DMS114 treated with DMSO at 0.1 percent for 48 hours (cell line): Measurements from ENCODE around the gene RELCH.

Source experiments
- DNase-seq: peaks from one replicate; lab custom pipeline; 2025; ENCODE audit not compliant: unreplicated experiment; lab: John Stamatoyannopoulos, UW

RELCH gene

GRCh38 chr18:62336618-62337017 lies 149.6 kb downstream of the RELCH start:
- no peak for DNase-seq

- DNase-seq: no peak
These were observed 150.3 kb downstream of the RELCH start for GRCh38 chr18:62337336-62337735.

GRCh38 chr18:62338446-62339105 lies 151.5 kb downstream of the RELCH start:
- no peak for DNase-seq

GRCh38 chr18:62339106-62339988 lies 152.3 kb downstream of the RELCH start:
- no peak for DNase-seq

- DNase-seq: no peak
These were observed 153.9 kb downstream of the RELCH start for GRCh38 chr18:62340996-62341395.

- no peak for DNase-seq
These were observed 154.4 kb downstream of the RELCH start for GRCh38 chr18:62341473-62341872.

GRCh38 chr18:62342884-62343283 lies 155.8 kb downstream of the RELCH start:
- no peak for DNase-seq

- DNase-seq: no peak
These were observed 156.3 kb downstream of the RELCH start for GRCh38 chr18:62343316-62343715.

- no peak for DNase-seq
These were observed 158.9 kb downstream of the RELCH start for GRCh38 chr18:62345909-62346308.

GRCh38 chr18:62346333-62347088 lies 159.5 kb downstream of the RELCH start:
- DNase-seq: no peak

- DNase-seq: no peak
These were observed 160.0 kb downstream of the RELCH start for GRCh38 chr18:62347089-62347506.

- no peak for DNase-seq
These were observed 161.4 kb downstream of the RELCH start for GRCh38 chr18:62348474-62348873.

- no peak for DNase-seq
These were observed 166.1 kb downstream of the RELCH start for GRCh38 chr18:62353170-62353569.

- no peak for DNase-seq
These were observed 167.1 kb downstream of the RELCH start for GRCh38 chr18:62354151-62354550.

GRCh38 chr18:62357079-62357719 lies 170.1 kb downstream of the RELCH start:
- DNase-seq: no peak
